ENCODE results near the gene CARTPT.

Gene CARTPT

DNA sequence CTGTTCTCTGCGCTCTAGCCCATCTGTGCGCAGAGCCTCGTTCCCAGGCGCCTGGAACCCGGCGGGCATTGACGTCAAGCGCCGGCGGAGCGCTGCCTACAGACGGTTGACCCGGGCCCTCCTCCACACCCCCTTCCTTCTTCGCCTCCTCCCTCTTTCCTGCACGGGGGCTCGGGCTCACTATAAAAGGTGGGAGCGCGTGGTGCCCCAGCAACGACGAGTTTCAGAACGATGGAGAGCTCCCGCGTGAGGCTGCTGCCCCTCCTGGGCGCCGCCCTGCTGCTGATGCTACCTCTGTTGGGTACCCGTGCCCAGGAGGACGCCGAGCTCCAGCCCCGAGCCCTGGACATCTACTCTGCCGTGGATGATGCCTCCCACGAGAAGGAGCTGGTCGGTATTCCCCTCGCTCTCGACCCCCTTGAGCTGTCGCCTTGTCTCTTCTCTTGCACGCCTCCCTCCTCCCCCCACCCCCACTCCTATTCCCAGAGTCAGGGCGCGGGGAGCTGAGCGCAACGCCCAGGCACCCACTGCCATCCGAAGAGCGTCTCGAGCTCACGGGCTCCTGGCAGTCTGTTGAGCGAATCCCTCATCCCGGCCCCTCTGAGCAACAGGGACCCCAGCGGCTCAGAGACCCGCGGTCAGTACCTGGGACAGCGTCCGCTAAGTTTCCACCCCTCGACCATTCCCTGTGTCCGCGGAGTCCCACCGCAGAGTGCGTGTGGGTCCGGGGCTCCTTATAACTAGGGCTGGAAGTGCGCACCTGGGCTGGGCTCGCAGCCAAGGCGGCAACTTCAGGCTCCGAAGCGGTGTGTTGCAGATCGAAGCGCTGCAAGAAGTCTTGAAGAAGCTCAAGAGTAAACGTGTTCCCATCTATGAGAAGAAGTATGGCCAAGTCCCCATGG, at the start of gene CARTPT:
TSS of gene CARTPT (plus strand) at position 213 of the 902 bp plus-strand sequence. CDS start at position 232, 19 bp downstream.
- no peak within 1 kb of the TSS for H3K27ac Mint-ChIP-seq
- H3K4me3 Mint-ChIP-seq = no peak within 1 kb of the TSS
- no peaks in the 10 kb centered on the region for H3K36me3 Mint-ChIP-seq
- DNase-seq (no peak), ATAC-seq (replicated peaks) (no peak)
- peaks cover 2 to 3% of the 10 kb centered on the region in 2 donors for H3K9me3 Mint-ChIP-seq
- peaks cover 59 to 72% of the 10 kb centered on the region in 2 donors for H3K27me3 Mint-ChIP-seq
- peaks cover 4 to 7% of the 10 kb centered on the region in 2 donors for H3K4me1 Mint-ChIP-seq

- Mint-ChIP-seq H3K4me1 (no peaks in the 10 kb centered on the region), H3K9me3 (peaks cover 0 to 3% of the 10 kb centered on the region in 2 donors), H3K27me3 (peaks cover 20 to 50% of the 10 kb centered on the region in 2 donors), H3K36me3 (no peaks in the 10 kb centered on the region), H3K4me3 (no peak overlapping the region), H3K27ac (no peak overlapping the region)
- DNase-seq (no peak), ATAC-seq (replicated peaks) (no peak)
Measured at GRCh38 chr5:71677977-71678376, 41.1 kb upstream of the CARTPT start.

GRCh38 chr5:71679714-71680113, 39.4 kb upstream of the CARTPT start:
- Mint-ChIP-seq H3K27me3 (peaks cover 20 to 53% of the 10 kb centered on the region in 2 donors), H3K4me3 (no peak overlapping the region), H3K9me3 (peaks cover 4 to 10% of the 10 kb centered on the region in 2 donors), H3K4me1 (no peaks in the 10 kb centered on the region), H3K27ac (no peak overlapping the region), H3K36me3 (no peaks in the 10 kb centered on the region)
- ATAC-seq (replicated peaks) (no peak), DNase-seq (no peak)

DNA sequence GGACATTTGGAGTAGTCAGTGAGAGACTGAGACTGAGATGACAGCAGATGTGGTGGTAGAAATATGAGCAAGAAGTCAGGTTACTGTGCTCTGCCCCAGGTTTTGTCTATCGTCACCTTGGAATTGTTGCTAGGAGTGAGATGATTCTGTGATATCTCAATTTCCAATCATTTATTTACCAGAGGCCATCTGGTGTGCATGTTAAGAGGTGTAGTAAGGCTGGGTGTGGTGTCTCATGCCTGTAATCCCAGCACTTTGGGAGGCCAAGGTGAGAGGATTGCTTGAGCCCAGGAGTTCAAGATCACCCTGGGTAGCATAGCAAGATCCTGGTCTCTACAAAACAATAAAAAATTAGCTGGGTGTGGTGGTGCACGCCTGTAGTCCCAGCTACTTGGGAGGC, 38.6 kb upstream of the CARTPT start:
- Mint-ChIP-seq H3K4me3 (no peak overlapping the region), H3K9me3 (peaks cover 12 to 14% of the 10 kb centered on the region in 2 donors), H3K27ac (no peak overlapping the region)

GRCh38 chr5:71681296-71681695, 37.8 kb upstream of the CARTPT start:
- DNase-seq = no peak
- Mint-ChIP-seq H3K27me3 (peaks cover 34 to 55% of the 10 kb centered on the region in 2 donors), H3K27ac (no peak overlapping the region), H3K4me1 (no peaks in the 10 kb centered on the region), H3K9me3 (peaks cover 19% of the 10 kb centered on the region in 2 donors), H3K4me3 (no peak overlapping the region), H3K36me3 (peaks cover 0 to 7% of the 10 kb centered on the region in 2 donors)
- no peak for ATAC-seq (replicated peaks)

More for the DNA sequence above, 38.6 kb upstream of the CARTPT start:
- no peak for DNase-seq
- Mint-ChIP-seq H3K4me1 (no peaks in the 10 kb centered on the region), H3K36me3 (peaks cover 0 to 7% of the 10 kb centered on the region in 2 donors), H3K27me3 (peaks cover 27 to 54% of the 10 kb centered on the region in 2 donors)
- no peak for ATAC-seq (replicated peaks)

GRCh38 chr5:71684309-71684708, 34.8 kb upstream of the CARTPT start:
- Mint-ChIP-seq H3K27me3 (peaks cover 44 to 67% of the 10 kb centered on the region in 2 donors), H3K36me3 (peaks cover 0 to 7% of the 10 kb centered on the region in 2 donors), H3K9me3 (peaks cover 21 to 24% of the 10 kb centered on the region in 2 donors), H3K27ac (no peak overlapping the region), H3K4me1 (no peaks in the 10 kb centered on the region), H3K4me3 (no peak overlapping the region)
- DNase-seq = no peak
- ATAC-seq (replicated peaks) = no peak

GRCh38 chr5:71693828-71694427, 25.1 kb upstream of the CARTPT start:
- no peak overlapping the region for H3K4me3 Mint-ChIP-seq
- H3K9me3 Mint-ChIP-seq = peaks cover 5 to 7% of the 10 kb centered on the region in 2 donors
- no peak for DNase-seq
- no peak overlapping the region for H3K27ac Mint-ChIP-seq
- no peak for ATAC-seq (replicated peaks)
- peaks cover 16 to 28% of the 10 kb centered on the region in 2 donors for H3K27me3 Mint-ChIP-seq
- H3K4me1 Mint-ChIP-seq = peaks cover 4 to 8% of the 10 kb centered on the region in 2 donors
- peaks cover 0 to 4% of the 10 kb centered on the region in 2 donors for H3K36me3 Mint-ChIP-seq

GRCh38 chr5:71695071-71695470, 24.0 kb upstream of the CARTPT start:
- peaks cover 0 to 4% of the 10 kb centered on the region in 2 donors for H3K36me3 Mint-ChIP-seq
- peaks cover 12 to 26% of the 10 kb centered on the region in 2 donors for H3K27me3 Mint-ChIP-seq
- H3K27ac Mint-ChIP-seq = no peak overlapping the region
- H3K4me1 Mint-ChIP-seq = peaks cover 4 to 8% of the 10 kb centered on the region in 2 donors
- H3K4me3 Mint-ChIP-seq = no peak overlapping the region
- DNase-seq (no peak), ATAC-seq (replicated peaks) (no peak)
- H3K9me3 Mint-ChIP-seq = peaks cover 5 to 7% of the 10 kb centered on the region in 2 donors

GRCh38 chr5:71695595-71695994, 23.5 kb upstream of the CARTPT start:
- Mint-ChIP-seq H3K27me3 (peaks cover 12 to 29% of the 10 kb centered on the region in 2 donors), H3K36me3 (peaks cover 0 to 4% of the 10 kb centered on the region in 2 donors), H3K4me1 (peaks cover 4 to 8% of the 10 kb centered on the region in 2 donors), H3K4me3 (no peak overlapping the region), H3K9me3 (peaks cover 5 to 7% of the 10 kb centered on the region in 2 donors), H3K27ac (no peak overlapping the region)
- DNase-seq = no peak
- no peak for ATAC-seq (replicated peaks)

DNA sequence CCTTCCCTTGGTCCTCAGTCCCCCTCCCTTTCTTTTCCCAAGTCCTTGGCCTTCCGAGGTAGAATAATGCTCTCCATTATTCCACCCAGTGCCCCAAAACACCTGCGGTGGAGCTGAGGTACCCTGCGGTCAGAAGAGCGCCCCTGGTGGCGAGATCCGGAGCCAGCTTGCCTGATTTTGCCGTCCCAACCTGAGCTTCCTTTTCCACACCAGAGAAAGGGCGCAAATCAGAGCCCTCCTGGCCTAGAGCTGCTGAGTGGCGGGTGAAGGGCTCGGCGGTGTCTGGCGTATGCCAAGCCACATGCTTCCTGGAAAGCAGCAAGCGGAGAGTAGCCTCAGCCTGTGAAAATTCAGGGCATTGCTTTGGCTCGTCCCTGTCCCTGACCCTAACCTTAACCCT, 21.1 kb upstream of the CARTPT start:
- H3K4me1 Mint-ChIP-seq = peaks cover 4 to 8% of the 10 kb centered on the region in 2 donors
- ATAC-seq (replicated peaks) = no peak
- H3K4me3 Mint-ChIP-seq = no peak overlapping the region

DNA sequence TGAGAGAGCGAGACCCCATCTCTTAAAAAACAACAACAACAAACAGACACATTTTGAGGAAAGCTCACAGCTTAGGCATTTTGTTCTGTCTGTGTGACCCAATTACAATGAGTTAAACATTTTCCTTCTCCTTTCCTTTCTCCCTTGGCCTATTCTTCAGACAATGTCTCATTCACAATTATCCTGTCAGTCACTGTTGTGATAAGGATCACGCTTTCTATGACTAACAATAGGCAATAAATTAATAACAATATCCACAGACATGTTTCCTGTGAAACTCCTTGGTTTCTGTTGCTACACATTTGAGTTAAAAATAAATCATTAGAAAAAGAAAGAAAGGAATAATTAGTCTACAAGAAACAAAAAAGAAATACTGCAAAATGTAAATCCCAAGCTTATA, 19.8 kb upstream of the CARTPT start:
- ATAC-seq (replicated peaks) (no peak), DNase-seq (no peak)
- Mint-ChIP-seq H3K27me3 (peaks cover 16 to 33% of the 10 kb centered on the region in 2 donors), H3K36me3 (peaks cover 0 to 4% of the 10 kb centered on the region in 2 donors), H3K27ac (no peak overlapping the region), H3K9me3 (peaks cover 5 to 7% of the 10 kb centered on the region in 2 donors), H3K4me1 (peaks cover 4 to 8% of the 10 kb centered on the region in 2 donors), H3K4me3 (no peak overlapping the region)

More for the DNA sequence above, 21.1 kb upstream of the CARTPT start:
- peaks cover 14 to 38% of the 10 kb centered on the region in 2 donors for H3K27me3 Mint-ChIP-seq
- peaks cover 0 to 4% of the 10 kb centered on the region in 2 donors for H3K36me3 Mint-ChIP-seq
- no peak overlapping the region for H3K27ac Mint-ChIP-seq
- H3K9me3 Mint-ChIP-seq = peaks cover 5 to 7% of the 10 kb centered on the region in 2 donors
- no peak for DNase-seq

DNA sequence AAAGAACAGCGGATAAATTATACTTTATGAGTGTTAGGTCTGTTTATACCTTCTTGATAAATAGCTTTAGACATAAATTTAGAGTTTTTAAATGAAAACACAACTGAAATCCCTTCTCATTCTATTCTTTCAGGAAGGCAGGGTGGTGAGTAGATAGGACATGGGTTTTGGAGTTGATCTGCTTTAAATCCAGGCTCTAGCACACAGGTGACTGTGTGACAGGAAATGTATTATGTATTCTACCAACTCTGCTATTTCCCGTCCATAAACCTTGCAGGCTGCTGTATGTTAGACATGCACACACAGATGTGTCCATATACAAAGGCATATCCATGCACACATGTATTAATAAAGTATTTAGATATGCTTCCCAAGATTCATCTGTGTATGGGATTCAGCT, 19.3 kb upstream of the CARTPT start:
- Mint-ChIP-seq H3K36me3 (peaks cover 0 to 4% of the 10 kb centered on the region in 2 donors), H3K4me3 (no peak overlapping the region), H3K4me1 (peaks cover 4 to 8% of the 10 kb centered on the region in 2 donors), H3K27me3 (peaks cover 16 to 29% of the 10 kb centered on the region in 2 donors), H3K27ac (no peak overlapping the region), H3K9me3 (peaks cover 5 to 7% of the 10 kb centered on the region in 2 donors)
- ATAC-seq (replicated peaks) (no peak), DNase-seq (no peak)

GRCh38 chr5:71700803-71701202, 18.3 kb upstream of the CARTPT start:
- peaks cover 0 to 4% of the 10 kb centered on the region in 2 donors for H3K36me3 Mint-ChIP-seq
- no peak overlapping the region for H3K4me3 Mint-ChIP-seq
- peaks cover 12 to 29% of the 10 kb centered on the region in 2 donors for H3K27me3 Mint-ChIP-seq
- no peak overlapping the region for H3K27ac Mint-ChIP-seq
- DNase-seq (no peak), ATAC-seq (replicated peaks) (no peak)
- H3K9me3 Mint-ChIP-seq = peaks cover 5 to 7% of the 10 kb centered on the region in 2 donors
- H3K4me1 Mint-ChIP-seq = peaks cover 4 to 8% of the 10 kb centered on the region in 2 donors

GRCh38 chr5:71701407-71701806, 17.7 kb upstream of the CARTPT start:
- H3K4me3 Mint-ChIP-seq = no peak overlapping the region
- peaks cover 4 to 8% of the 10 kb centered on the region in 2 donors for H3K4me1 Mint-ChIP-seq
- H3K9me3 Mint-ChIP-seq = peaks cover 5 to 7% of the 10 kb centered on the region in 2 donors
- peaks cover 12 to 29% of the 10 kb centered on the region in 2 donors for H3K27me3 Mint-ChIP-seq
- H3K36me3 Mint-ChIP-seq = peaks cover 0 to 4% of the 10 kb centered on the region in 2 donors
- ATAC-seq (replicated peaks) (no peak), DNase-seq (no peak)
- H3K27ac Mint-ChIP-seq = no peak overlapping the region
